ENCODE results near the gene CACNA2D2. TPM values are rescaled to one million over a fixed set of nuclear protein-coding genes. Genes with fewer than 3 reads are reported as not detected.

Gene CACNA2D2
- total RNA-seq, 1 donor from 2014 or later, result 1.8 TPM

- intact Hi-C loops (cut with micrococcal nuclease), result loop anchor here (1.0 to 10.0 kb wide), 8 partner anchors 16 to 906 kb away; partner anchors contain the start of genes CYB561D2, GNAT1, HYAL3 and IFRD2
Observed at GRCh38 chr3:50320853-50321335, 182.5 kb downstream of the CACNA2D2 start.

- intact Hi-C loops (cut with micrococcal nuclease), result loop anchor here (2.0 to 10.0 kb wide), 3 partner anchors 17 to 905 kb away; partner anchors contain the start of genes GNAT1, RHOA and TCTA
Observed at GRCh38 chr3:50319894-50320625, 183.4 kb downstream of the CACNA2D2 start.

GRCh38 chr3:50319181-50319893 is 184.1 kb downstream of the CACNA2D2 start:
- intact Hi-C loops (cut with micrococcal nuclease), result no loop called here

GRCh38 chr3:50318615-50319014 is 184.8 kb downstream of the CACNA2D2 start:
- intact Hi-C loops (cut with micrococcal nuclease), result no loop called here

- intact Hi-C loops (cut with micrococcal nuclease), result no loop called here
Observed at GRCh38 chr3:50318163-50318562, 185.3 kb downstream of the CACNA2D2 start.

GRCh38 chr3:50317300-50317699 is 186.1 kb downstream of the CACNA2D2 start:
- intact Hi-C loops (cut with micrococcal nuclease), result no loop called here

- intact Hi-C loops (cut with micrococcal nuclease), result no loop called here
Observed at GRCh38 chr3:50316657-50317242, 186.7 kb downstream of the CACNA2D2 start.

GRCh38 chr3:50314816-50315215 is 188.6 kb downstream of the CACNA2D2 start:
- intact Hi-C loops (cut with micrococcal nuclease), result no loop called here

GRCh38 chr3:50314342-50314741 is 189.1 kb downstream of the CACNA2D2 start:
- intact Hi-C loops (cut with micrococcal nuclease), result no loop called here

Other genes with a start within 250 kb of the CACNA2D2 start
- 1.2 TPM in 2 replicates for gene SEMA3B, start 234.5 kb downstream of the CACNA2D2 start, total RNA-seq
- not detected in 2 replicates for gene LSMEM2, start 224.5 kb downstream of the CACNA2D2 start, total RNA-seq
- 84.6 and 91.1 TPM in 2 replicates for gene IFRD2, start 211.2 kb downstream of the CACNA2D2 start, total RNA-seq
- 12.5 and 15.6 TPM in 2 replicates for gene HYAL3, start 204.2 kb downstream of the CACNA2D2 start, total RNA-seq
- 28.3 and 30.8 TPM in 2 replicates for gene NAA80, start 204.2 kb downstream of the CACNA2D2 start, total RNA-seq
- 0.29 and 0.32 TPM in 2 replicates for gene HYAL1, start 200.1 kb downstream of the CACNA2D2 start, total RNA-seq
- gene HYAL2, start 180.9 kb downstream of the CACNA2D2 start, total RNA-seq, result 6.5 and 7.9 TPM in 2 replicates
- 23.1 and 25.7 TPM in 2 replicates for gene TUSC2, start 175.4 kb downstream of the CACNA2D2 start, total RNA-seq
- gene RASSF1, start 162.8 kb downstream of the CACNA2D2 start, total RNA-seq, result 70.3 and 70.4 TPM in 2 replicates
- 1.2 and 1.6 TPM in 2 replicates for gene ZMYND10, start 157.9 kb downstream of the CACNA2D2 start, total RNA-seq
- gene NPRL2, start 152.9 kb downstream of the CACNA2D2 start, total RNA-seq, result 42.3 and 51.8 TPM in 2 replicates
- gene CYB561D2, start 152.8 kb downstream of the CACNA2D2 start, total RNA-seq, result 44.4 and 45.6 TPM in 2 replicates
- 23.1 and 23.3 TPM in 2 replicates for gene TMEM115, start 144.1 kb downstream of the CACNA2D2 start, total RNA-seq
- 52.9 and 54.2 TPM in 2 replicates for gene C3orf18, start 64.1 kb upstream of the CACNA2D2 start, total RNA-seq
- 56.3 and 59.4 TPM in 2 replicates for gene HEMK1, start 65.9 kb upstream of the CACNA2D2 start, total RNA-seq
- gene CISH, start 108.1 kb upstream of the CACNA2D2 start, total RNA-seq, result 479 and 481 TPM in 2 replicates
- 178 and 183 TPM in 2 replicates for gene MAPKAPK3, start 113.5 kb upstream of the CACNA2D2 start, total RNA-seq
- gene DOCK3, start 171.3 kb upstream of the CACNA2D2 start, total RNA-seq, result 1.5 and 1.6 TPM in 2 replicates